Panc1 (cell line): ENCODE results near the gene SETD7. TPM values are rescaled to one million over a fixed set of nuclear protein-coding genes. Genes with fewer than 3 reads are reported as not detected.

ENCODE experiments used
- ATAC-seq: fragments of 200-7000 bp; cut with Tn5 transposase; 2 replicates; pipeline ENCODE4 v1.9.1; 2020; ENCODE audit warnings: mild to moderate bottlenecking, moderate library complexity
- BruUV-seq: library from RNA; stranded (reverse); fragments of 400-500 nt; replicated peaks from 2 replicates; lab custom pipeline; 2021; lab: Mats Ljungman, UMichigan
- CTCF ChIA-PET: fragments of 300-600 bp; sonication (Branson Sonifier 250); formaldehyde crosslinking; loops from one replicate; lab custom pipeline; 2022; ENCODE audit warnings: antibody characterized with exemption; lab: Charles Lee
- POLR2A ChIA-PET: fragments of 300-600 bp; sonication (Branson Sonifier 250); formaldehyde crosslinking; loops from one replicate; lab custom pipeline; 2022; ENCODE audit warnings: antibody characterized with exemption; lab: Charles Lee
- DNase-seq: peaks from one replicate; pipeline ENCODE4 v3.0.0-alpha.2; 2010; ENCODE audit warnings: low read depth, low spot score
- H3K27ac ChIP-seq: 2 replicates; pipeline ENCODE4 v1.5.1; 2011; ENCODE audit warnings: mild to moderate bottlenecking, low read length, inconsistent platforms
- H3K27me3 ChIP-seq: fragments of 200-500 bp; sonication (Bioruptor generic); 2 replicates; pipeline ENCODE4 v1.6.0; 2014; ENCODE audit warnings: low read length, inconsistent platforms; ENCODE audit not compliant: control insufficient read depth, insufficient read depth
- H3K36me3 ChIP-seq: fragments of 200-500 bp; sonication (Bioruptor generic); 2 replicates; pipeline ENCODE4 v1.5.1; 2014; ENCODE audit warnings: inconsistent platforms, mild to moderate bottlenecking, low read length, moderate library complexity; ENCODE audit not compliant: control insufficient read depth, insufficient read depth
- H3K4me1 ChIP-seq: 2 replicates; pipeline ENCODE4 v1.5.1; 2011; ENCODE audit warnings: inconsistent platforms, mild to moderate bottlenecking, low read length, moderate library complexity; ENCODE audit not compliant: control insufficient read depth, insufficient read depth
- H3K4me3 ChIP-seq, 2 experiments: 2 replicates each; pipeline ENCODE4 v1.5.1; 2011 to 2012; ENCODE audit warnings: low read depth in 2 of 2, low read length in 2 of 2, mild to moderate bottlenecking in 2 of 2, inconsistent platforms in 1 of 2, moderate library complexity in 1 of 2
- H3K9me3 ChIP-seq: fragments of 200-500 bp; sonication (Bioruptor generic); 2 replicates; pipeline ENCODE4 v1.5.1; 2014; ENCODE audit warnings: low read depth, mild to moderate bottlenecking, inconsistent platforms, low read length, moderate library complexity; ENCODE audit not compliant: control insufficient read depth, insufficient read depth
- CTCF ChIP-seq: fragments of 450-650 bp; IDR thresholded peaks from 2 replicates; pipeline ENCODE4 v1.5.1; 2017; ENCODE audit warnings: mild to moderate bottlenecking
- POLR2AphosphoS5 ChIP-seq: IDR thresholded peaks from 2 replicates; pipeline ENCODE4 v1.6.1; 2012; ENCODE audit warnings: mild to moderate bottlenecking, low read depth, low read length, moderate library complexity
- REST ChIP-seq, 2 experiments: IDR thresholded peaks; 2 replicates each; pipeline ENCODE4 v1.6.1; 2011 to 2012; ENCODE audit warnings: low read depth in 2 of 2, control low read depth in 1 of 2, low read length in 1 of 2, mild to moderate bottlenecking in 1 of 2, moderate library complexity in 1 of 2; ENCODE audit not compliant: insufficient read depth in 1 of 2
- SIN3A ChIP-seq: IDR thresholded peaks from 2 replicates; pipeline ENCODE4 v1.6.1; 2012; ENCODE audit warnings: low read depth, mild to moderate bottlenecking, low read length, moderate library complexity, borderline replicate concordance; ENCODE audit not compliant: insufficient read depth
- TCF7L2 ChIP-seq: IDR thresholded peaks from 2 replicates; pipeline ENCODE4 v1.6.1; 2011; ENCODE audit warnings: mild to moderate bottlenecking, low read depth, low read length, inconsistent platforms
- in situ Hi-C: cut with HindIII; loops from 2 replicates; pipeline ENCODE4 v1.10.0; 2016; ENCODE audit warnings: low sequenced_read_pairs, low pct_unique_long_range_greater_than_20kb
- intact Hi-C: fragments of 100-400 bp; cut with micrococcal nuclease; formaldehyde crosslinking; loops from one replicate; pipeline ENCODE4 v1.10.0; 2022; ENCODE audit not compliant: unreplicated experiment
- total RNA-seq: library from RNA; stranded (reverse); gene quantifications from one replicate; pipeline ENCODE4 v1.2.1, GENCODE V29; 2021; ENCODE audit not compliant: unreplicated experiment

SETD7 gene
- total RNA-seq, 1 experiment from 2014 or later, result 24.8 TPM

GRCh38 chr4:139550724-139551429, 5.1 kb downstream of the SETD7 start:
- DNase-seq, result no peak
- no peak for ATAC-seq
- Histone ChIP-seq H3K9me3 (no peaks in the 10 kb centered on the region), H3K36me3 (no peaks in the 10 kb centered on the region; the same call in 1 of the 2 replicates), H3K4me3 (no peak overlapping the region), H3K27ac (peak overlapping the region; percentile 51; the same call in 1 of the 2 replicates), H3K4me1 (peaks cover 20% of the 10 kb centered on the region), H3K27me3 (no peaks in the 10 kb centered on the region)
- no TSS peak for BruUV-seq
- TF ChIP-seq CTCF, result no peak
- TF ChIP-seq TCF7L2, result no peak
- TF ChIP-seq REST (IDR thresholded peaks at IDR 0.05; ENCODE audit: insufficient read depth in 1 of 2, low read depth in 2 of 2, low read length in 1 of 2), result no peak
- no peak for TF ChIP-seq SIN3A
- TF ChIP-seq POLR2AphosphoS5, result no peak
- in situ Hi-C loops (no loop called here), intact Hi-C loops (no loop called here)
- ChIA-PET CTCF (no interaction called here), POLR2A (no interaction called here)

- H3K4me1 ChIP-seq, result peaks cover 7% of the 10 kb centered on the region
- no peak for ATAC-seq
- H3K36me3 ChIP-seq, result no peaks in the 10 kb centered on the region
- no peaks in the 10 kb centered on the region for H3K27me3 ChIP-seq
- ChIA-PET CTCF (interaction anchor here (0.6 kb wide), 1 partner anchor 117 kb away, joined by 3 read pairs; no protein-coding TSS in a partner anchor), POLR2A (no interaction called here)
- in situ Hi-C loops, result no loop called here
- intact Hi-C loops, result loop anchor here (10.0 kb wide), 1 partner anchor 143 kb away; no protein-coding TSS in a partner anchor
- no peak overlapping the region for H3K4me3 ChIP-seq
- no peak for DNase-seq
- H3K27ac ChIP-seq, result no peak overlapping the region
- no peaks in the 10 kb centered on the region for H3K9me3 ChIP-seq
- BruUV-seq, result no TSS peak
- no peak for TF ChIP-seq POLR2AphosphoS5
These were observed 8.0 kb downstream of the SETD7 start for GRCh38 chr4:139547979-139548378.

- H3K27ac ChIP-seq, result no peak overlapping the region
- intact Hi-C loops, result loop anchor here (10.0 kb wide), 1 partner anchor 136 kb away; no protein-coding TSS in a partner anchor
- ATAC-seq (no peak), DNase-seq (no peak)
- H3K4me1 ChIP-seq, result no peaks in the 10 kb centered on the region
- no peak for TF ChIP-seq TCF7L2
- TF ChIP-seq REST (IDR thresholded peaks at IDR 0.05; ENCODE audit: insufficient read depth in 1 of 2, low read depth in 2 of 2, low read length in 1 of 2), result no peak
- no peak for TF ChIP-seq SIN3A
- TF ChIP-seq POLR2AphosphoS5, result no peak
- no peak for TF ChIP-seq CTCF
- BruUV-seq, result no TSS peak
- ChIA-PET POLR2A (no interaction called here), CTCF (no interaction called here)
- no peaks in the 10 kb centered on the region for H3K27me3 ChIP-seq
- H3K36me3 ChIP-seq, result no peaks in the 10 kb centered on the region
- in situ Hi-C loops, result no loop called here
- no peak overlapping the region for H3K4me3 ChIP-seq
- no peaks in the 10 kb centered on the region for H3K9me3 ChIP-seq
These were observed 15.4 kb downstream of the SETD7 start for GRCh38 chr4:139540632-139541031.
